ENCODE results near the gene TSR3. TPM values are rescaled to one million over a fixed set of nuclear protein-coding genes. Genes with fewer than 3 reads are reported as not detected.

TSR3 gene
- total and polyA plus RNA-seq, 2 donors = 22.3 to 62.1 TPM

DNA sequence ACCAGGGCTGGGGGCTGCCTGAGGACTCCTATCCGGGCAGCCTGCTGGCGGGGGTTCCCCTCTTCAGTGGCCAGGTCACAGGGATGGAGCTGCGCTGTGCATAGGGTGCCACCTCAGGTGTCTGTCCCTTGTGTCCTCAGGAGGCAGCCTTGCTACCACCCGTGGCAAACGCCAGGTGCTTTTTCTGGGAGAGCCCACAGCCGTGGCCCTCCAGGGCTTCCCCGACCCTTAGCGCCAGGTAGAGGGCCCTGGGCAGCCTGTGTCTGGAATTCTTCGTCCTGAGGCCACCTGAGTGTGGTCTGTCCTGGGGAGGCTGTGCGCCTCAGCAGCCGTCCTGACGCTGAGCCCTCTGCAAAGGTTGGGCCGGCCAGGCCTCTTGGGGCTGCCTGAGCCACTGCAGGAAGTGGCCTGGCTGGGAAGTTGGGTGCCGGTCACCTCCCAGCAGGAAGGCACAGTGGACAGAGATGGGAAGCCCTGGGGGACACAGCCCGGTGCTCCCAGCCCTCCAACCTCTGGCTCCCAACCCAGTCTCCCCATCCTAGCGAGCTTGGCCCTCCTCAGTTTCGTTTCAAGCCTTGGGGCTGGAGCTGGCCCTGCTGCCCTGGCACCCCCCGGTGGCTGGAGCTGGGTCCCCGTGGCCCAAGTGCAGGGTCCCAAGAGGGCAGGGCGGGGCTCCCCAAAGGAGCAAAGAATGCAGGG, 25.9 kb downstream of the TSR3 start:
- H3K36me3 ChIP-seq (ENCODE audit: insufficient read depth) = peaks cover 6% of the 10 kb centered on the region
- 65% methylated on average over 20 of the region's 20 CpGs for WGBS
- H3K4me3 ChIP-seq (ENCODE audit: low read depth, low read length) = no peak overlapping the region
- DNase-seq (ENCODE audit: extremely low spot score) = no peak
- no peak overlapping the region for H3K27ac ChIP-seq (ENCODE audit: low read depth)
- H3K4me1 ChIP-seq (ENCODE audit: insufficient read depth) = no peaks in the 10 kb centered on the region

GRCh38 chr16:1325261-1325660, 26.4 kb downstream of the TSR3 start:
- Histone ChIP-seq H3K36me3 (ENCODE audit: insufficient read depth) (peaks cover 10% of the 10 kb centered on the region), H3K4me1 (ENCODE audit: insufficient read depth) (no peaks in the 10 kb centered on the region), H3K4me3 (ENCODE audit: low read depth, low read length) (no peak overlapping the region), H3K27ac (ENCODE audit: low read depth) (no peak overlapping the region)
- WGBS = 84% methylated on average over 15 of the region's 15 CpGs
- no peak for DNase-seq (ENCODE audit: extremely low spot score)

DNA sequence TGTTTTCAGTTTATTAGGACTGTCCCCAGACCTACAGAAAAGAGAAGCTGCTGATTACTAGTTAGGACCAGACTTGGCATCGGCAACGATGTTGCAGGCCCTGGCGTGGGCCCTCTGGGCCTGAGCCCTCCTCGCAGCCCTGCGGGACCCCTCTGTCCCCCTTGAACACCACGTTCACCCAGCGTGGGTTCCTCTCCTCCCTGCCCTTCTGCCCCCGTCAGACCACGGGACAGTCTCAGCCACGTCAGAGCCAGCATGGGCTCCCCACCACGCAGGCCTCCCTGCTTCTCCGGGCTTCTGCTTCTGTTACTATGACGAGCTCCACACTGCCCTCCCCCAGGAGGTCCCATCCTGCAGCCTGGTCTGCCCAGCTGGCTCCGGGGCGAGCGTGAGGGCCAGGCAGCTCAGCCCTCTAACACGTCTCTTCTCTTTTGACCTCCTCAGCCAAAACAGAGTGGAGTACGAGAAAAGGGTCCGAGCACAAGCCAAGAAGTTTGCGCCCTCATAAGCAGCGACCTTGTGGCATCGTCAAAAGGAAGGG, 27.3 kb downstream of the TSR3 start:
- no peak overlapping the region for H3K4me3 ChIP-seq (ENCODE audit: low read depth, low read length)
- whole genome bisulfite sequencing = 82% methylated on average over 22 of the region's 22 CpGs
- DNase-seq (ENCODE audit: extremely low spot score) = no peak
- no peak overlapping the region for H3K27ac ChIP-seq (ENCODE audit: low read depth)
- H3K4me1 ChIP-seq (ENCODE audit: insufficient read depth) = no peaks in the 10 kb centered on the region
- peaks cover 10% of the 10 kb centered on the region for H3K36me3 ChIP-seq (ENCODE audit: insufficient read depth)

DNA sequence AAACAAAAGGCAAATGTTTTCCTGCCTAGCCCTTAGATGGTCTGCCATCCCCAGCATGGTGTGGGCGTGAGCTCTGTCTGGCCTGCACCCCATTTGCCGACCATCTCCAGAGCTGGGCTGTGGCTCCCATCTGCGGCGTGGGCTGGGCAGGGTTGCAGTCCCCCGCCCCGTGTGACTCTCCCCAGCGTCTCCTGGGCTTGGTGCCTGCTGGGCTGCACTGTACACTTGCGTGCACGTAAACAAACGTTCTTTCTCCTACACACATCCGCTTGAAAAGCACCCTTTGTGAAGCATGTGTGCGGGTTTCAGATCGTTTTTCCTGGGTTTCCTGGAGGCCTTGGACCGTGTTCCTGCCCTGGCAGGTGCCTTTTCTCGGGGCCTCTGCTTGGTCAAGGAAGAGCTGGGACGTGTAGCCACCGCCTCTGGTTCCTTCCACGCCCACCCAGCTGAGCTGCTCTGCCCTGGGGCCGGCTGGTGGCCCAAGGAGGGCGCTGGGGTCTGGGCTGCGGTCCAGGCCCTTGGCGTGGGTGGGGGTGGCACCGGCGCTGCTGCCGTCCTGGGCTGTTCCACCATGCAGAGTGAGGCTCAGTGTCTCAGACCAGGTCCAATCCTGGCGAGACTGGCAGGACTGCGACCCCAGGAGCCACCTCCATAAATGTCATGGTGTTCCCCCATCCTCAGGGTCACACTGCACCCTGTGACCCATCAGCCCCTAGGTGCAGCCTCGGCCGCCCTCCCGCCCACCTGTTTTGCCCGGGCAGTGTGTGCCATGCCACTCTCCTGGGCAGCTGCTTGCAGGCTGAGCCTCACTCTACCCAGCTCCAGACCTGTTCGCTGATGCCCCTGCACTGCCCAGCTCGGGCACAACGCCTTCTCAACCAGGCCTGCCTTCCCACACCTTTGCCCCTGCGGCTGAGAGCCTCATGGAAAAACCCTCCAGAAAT, 28.1 kb downstream of the TSR3 start:
- H3K36me3 ChIP-seq (ENCODE audit: insufficient read depth) = peaks cover 10% of the 10 kb centered on the region
- 81% methylated on average over 35 of the region's 35 CpGs for WGBS
- no peak for DNase-seq (ENCODE audit: extremely low spot score)

GRCh38 chr16:1322407-1322806, 29.3 kb downstream of the TSR3 start:
- H3K36me3 ChIP-seq (ENCODE audit: insufficient read depth) = peaks cover 16% of the 10 kb centered on the region
- H3K4me1 ChIP-seq (ENCODE audit: insufficient read depth) = no peaks in the 10 kb centered on the region
- no peak for DNase-seq (ENCODE audit: extremely low spot score)
- no peak overlapping the region for H3K27ac ChIP-seq (ENCODE audit: low read depth)
- no peak overlapping the region for H3K4me3 ChIP-seq (ENCODE audit: low read depth, low read length)
- WGBS = 96% methylated on average over 8 of the region's 8 CpGs

More for the DNA sequence above, 28.1 kb downstream of the TSR3 start:
- no peaks in the 10 kb centered on the region for H3K4me1 ChIP-seq (ENCODE audit: insufficient read depth)
- H3K4me3 ChIP-seq (ENCODE audit: low read depth, low read length) = no peak overlapping the region
- no peak overlapping the region for H3K27ac ChIP-seq (ENCODE audit: low read depth)

- Histone ChIP-seq H3K27ac (ENCODE audit: low read depth) (no peak overlapping the region), H3K4me1 (ENCODE audit: insufficient read depth) (no peaks in the 10 kb centered on the region), H3K36me3 (ENCODE audit: insufficient read depth) (peaks cover 20% of the 10 kb centered on the region), H3K4me3 (ENCODE audit: low read depth, low read length) (no peak overlapping the region)
- DNase-seq (ENCODE audit: extremely low spot score) = no peak
- WGBS = 87% methylated on average over 22 of the region's 22 CpGs
Measured at GRCh38 chr16:1320658-1321240, 30.9 kb downstream of the TSR3 start.

DNA sequence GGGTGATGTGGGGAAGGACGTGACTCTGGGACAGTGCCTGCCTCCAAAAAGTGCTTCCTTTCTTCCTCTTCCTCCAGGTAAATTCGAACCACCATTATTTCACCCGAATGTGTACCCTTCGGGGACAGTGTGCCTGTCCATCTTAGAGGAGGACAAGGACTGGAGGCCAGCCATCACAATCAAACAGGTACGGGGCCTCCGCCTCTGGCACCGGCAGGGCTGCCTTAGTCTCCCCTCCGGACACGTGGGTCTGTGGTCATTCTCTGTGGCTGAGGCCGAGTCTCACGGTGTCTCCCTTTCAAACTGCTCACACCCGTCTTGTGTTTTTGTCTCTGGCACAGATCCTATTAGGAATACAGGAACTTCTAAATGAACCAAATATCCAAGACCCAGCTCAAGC, 31.6 kb downstream of the TSR3 start:
- Histone ChIP-seq H3K27ac (ENCODE audit: low read depth) (no peak overlapping the region), H3K4me1 (ENCODE audit: insufficient read depth) (no peaks in the 10 kb centered on the region), H3K36me3 (ENCODE audit: insufficient read depth) (peaks cover 20% of the 10 kb centered on the region), H3K4me3 (ENCODE audit: low read depth, low read length) (no peak overlapping the region)
- no peak for DNase-seq (ENCODE audit: extremely low spot score)
- 85% methylated on average over 12 of the region's 12 CpGs for WGBS

- H3K4me3 ChIP-seq (ENCODE audit: low read depth, low read length) = no peak overlapping the region
- 92% methylated on average over 33 of the region's 33 CpGs for WGBS
- H3K36me3 ChIP-seq (ENCODE audit: insufficient read depth) = peaks cover 20% of the 10 kb centered on the region
- H3K4me1 ChIP-seq (ENCODE audit: insufficient read depth) = no peaks in the 10 kb centered on the region
- no peak for DNase-seq (ENCODE audit: extremely low spot score)
- H3K27ac ChIP-seq (ENCODE audit: low read depth) = no peak overlapping the region
Measured at GRCh38 chr16:1319041-1319440, 32.6 kb downstream of the TSR3 start.

GRCh38 chr16:1318268-1318545, 33.5 kb downstream of the TSR3 start:
- Histone ChIP-seq H3K36me3 (ENCODE audit: insufficient read depth) (peaks cover 19% of the 10 kb centered on the region), H3K27ac (ENCODE audit: low read depth) (no peak overlapping the region), H3K4me3 (ENCODE audit: low read depth, low read length) (no peak overlapping the region), H3K4me1 (ENCODE audit: insufficient read depth) (no peaks in the 10 kb centered on the region)
- no peak for DNase-seq (ENCODE audit: extremely low spot score)
- 78% methylated on average over 9 of the region's 9 CpGs for WGBS

GRCh38 chr16:1317479-1318267, 34.0 kb downstream of the TSR3 start:
- no peak for DNase-seq (ENCODE audit: extremely low spot score)
- WGBS = 89% methylated on average over 32 of the region's 32 CpGs
- no peak overlapping the region for H3K4me3 ChIP-seq (ENCODE audit: low read depth, low read length)
- H3K4me1 ChIP-seq (ENCODE audit: insufficient read depth) = no peaks in the 10 kb centered on the region
- H3K36me3 ChIP-seq (ENCODE audit: insufficient read depth) = peaks cover 17% of the 10 kb centered on the region
- no peak overlapping the region for H3K27ac ChIP-seq (ENCODE audit: low read depth)

GRCh38 chr16:1316033-1316405, 35.7 kb downstream of the TSR3 start:
- Histone ChIP-seq H3K36me3 (ENCODE audit: insufficient read depth) (peaks cover 16% of the 10 kb centered on the region), H3K4me1 (ENCODE audit: insufficient read depth) (peaks cover 4% of the 10 kb centered on the region), H3K4me3 (ENCODE audit: low read depth, low read length) (no peak overlapping the region), H3K27ac (ENCODE audit: low read depth) (no peak overlapping the region)
- 87% methylated on average over 14 of the region's 14 CpGs for WGBS
- DNase-seq (ENCODE audit: extremely low spot score) = no peak

- H3K4me1 ChIP-seq (ENCODE audit: insufficient read depth) = peaks cover 4% of the 10 kb centered on the region
- 83% methylated on average over 46 of the region's 46 CpGs for WGBS
- no peak overlapping the region for H3K27ac ChIP-seq (ENCODE audit: low read depth)
- no peak overlapping the region for H3K4me3 ChIP-seq (ENCODE audit: low read depth, low read length)
- no peak for DNase-seq (ENCODE audit: extremely low spot score)
- peaks cover 10% of the 10 kb centered on the region for H3K36me3 ChIP-seq (ENCODE audit: insufficient read depth)
Measured at GRCh38 chr16:1315081-1316032, 36.3 kb downstream of the TSR3 start.

Measured in urinary bladder (tissue), 4 donors.